Hepatocyte (in vitro differentiated cells): Measurements from ENCODE around the gene SCFD1. TPM values are rescaled to one million over a fixed set of nuclear protein-coding genes. Genes with fewer than 3 reads are reported as not detected.
A peak's percentile ranks its signal among the peaks of the same experiment; 100 is the strongest.

Experiments used
- DNase-seq: peaks from one replicate; pipeline ENCODE4 v3.0.0-alpha.2; 2016; ENCODE audit warnings: low spot score
- H2AFZ ChIP-seq: fragments of 200-600 bp; sonication (generic); 2 replicates; pipeline ENCODE4 v1.6.0; 2016; ENCODE audit warnings: antibody characterized with exemption, mild to moderate bottlenecking
- H3K27ac ChIP-seq: fragments of 200-600 bp; sonication (generic); 2 replicates; pipeline ENCODE4 v1.5.1; 2016; ENCODE audit warnings: mild to moderate bottlenecking
- H3K27me3 ChIP-seq: fragments of 200-600 bp; sonication (generic); 2 replicates; pipeline ENCODE4 v1.6.1; 2016
- H3K36me3 ChIP-seq: fragments of 200-600 bp; sonication (generic); replicated peaks from 2 replicates; pipeline ENCODE4 v1.5.1; 2016; ENCODE audit warnings: low read depth; ENCODE audit not compliant: insufficient read depth
- H3K4me1 ChIP-seq: fragments of 200-600 bp; sonication (generic); 2 replicates; pipeline ENCODE4 v1.5.1; 2016; ENCODE audit warnings: mild to moderate bottlenecking, moderate library complexity; ENCODE audit not compliant: insufficient read depth
- H3K4me2 ChIP-seq: fragments of 200-600 bp; sonication (generic); 2 replicates; pipeline ENCODE4 v1.6.0; 2016
- H3K4me3 ChIP-seq: fragments of 200-600 bp; sonication (generic); 2 replicates; pipeline ENCODE4 v1.5.1; 2016; ENCODE audit warnings: mild to moderate bottlenecking
- H3K79me2 ChIP-seq: fragments of 200-600 bp; sonication (generic); 2 replicates; pipeline ENCODE4 v1.6.0; 2017; ENCODE audit warnings: mild to moderate bottlenecking
- H3K9me2 ChIP-seq: fragments of 200-600 bp; sonication (generic); replicated peaks from 2 replicates; pipeline ENCODE4 v1.6.0; 2017; ENCODE audit warnings: mild to moderate bottlenecking; ENCODE audit not compliant: insufficient read depth
- H3K9me3 ChIP-seq: fragments of 200-600 bp; sonication (generic); 2 replicates; pipeline ENCODE4 v1.5.1; 2016; ENCODE audit warnings: low read depth, mild to moderate bottlenecking
- H4K20me1 ChIP-seq: fragments of 200-600 bp; sonication (generic); 2 replicates; pipeline ENCODE4 v1.6.0; 2016; ENCODE audit warnings: mild to moderate bottlenecking; ENCODE audit not compliant: insufficient read depth, poor library complexity, severe bottlenecking
- EZH2 ChIP-seq: fragments of 200-600 bp; sonication (generic); IDR thresholded peaks from 2 replicates; pipeline ENCODE4 v1.6.1; 2016; ENCODE audit warnings: antibody characterized with exemption, mild to moderate bottlenecking, borderline replicate concordance
- EZH2phosphoT487 ChIP-seq: fragments of 200-600 bp; sonication (generic); IDR thresholded peaks from one replicate; pipeline ENCODE4 v1.6.1; 2018; ENCODE audit warnings: antibody characterized with exemption, mild to moderate bottlenecking, low read depth, moderate library complexity; ENCODE audit not compliant: unreplicated experiment, severe bottlenecking
- WGBS: methylation state at CpG from one replicate; pipeline ENCODE4 v1.1.6; 2016; ENCODE audit warnings: low lambda C conversion rate; ENCODE audit errors: missing lambda C conversion rate; 5-methylcytosine and 5-hydroxymethylcytosine counted together
- polyA plus RNA-seq: library from polyadenylated mRNA; unstranded; fragments of >200 nt; fragmentation: Nextera tagmentation; extraction: Ambion mirVana; gene quantifications from 2 replicates; pipeline ENCODE4 v1.2.1, GENCODE V29; 2016
- total RNA-seq: library from RNA; depleted of rRNA; stranded (reverse); fragments of >200 nt; gene quantifications from 2 replicates; pipeline ENCODE4 v1.2.3, GENCODE V29; 2014
- TF ChIP-seq, protein P1 (sequence below): fragments of 200-600 bp; sonication (generic); IDR thresholded peaks from 2 replicates; pipeline ENCODE4 v1.5.1; 2016; ENCODE audit warnings: antibody characterized with exemption, mild to moderate bottlenecking; ENCODE audit not compliant: poor library complexity

Gene SCFD1, protein sequence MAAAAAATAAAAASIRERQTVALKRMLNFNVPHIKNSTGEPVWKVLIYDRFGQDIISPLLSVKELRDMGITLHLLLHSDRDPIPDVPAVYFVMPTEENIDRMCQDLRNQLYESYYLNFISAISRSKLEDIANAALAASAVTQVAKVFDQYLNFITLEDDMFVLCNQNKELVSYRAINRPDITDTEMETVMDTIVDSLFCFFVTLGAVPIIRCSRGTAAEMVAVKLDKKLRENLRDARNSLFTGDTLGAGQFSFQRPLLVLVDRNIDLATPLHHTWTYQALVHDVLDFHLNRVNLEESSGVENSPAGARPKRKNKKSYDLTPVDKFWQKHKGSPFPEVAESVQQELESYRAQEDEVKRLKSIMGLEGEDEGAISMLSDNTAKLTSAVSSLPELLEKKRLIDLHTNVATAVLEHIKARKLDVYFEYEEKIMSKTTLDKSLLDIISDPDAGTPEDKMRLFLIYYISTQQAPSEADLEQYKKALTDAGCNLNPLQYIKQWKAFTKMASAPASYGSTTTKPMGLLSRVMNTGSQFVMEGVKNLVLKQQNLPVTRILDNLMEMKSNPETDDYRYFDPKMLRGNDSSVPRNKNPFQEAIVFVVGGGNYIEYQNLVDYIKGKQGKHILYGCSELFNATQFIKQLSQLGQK
- total RNA-seq (90.4 and 101 TPM in 2 replicates), polyA plus RNA-seq (68.9 and 79.0 TPM in 2 replicates)

DNA sequence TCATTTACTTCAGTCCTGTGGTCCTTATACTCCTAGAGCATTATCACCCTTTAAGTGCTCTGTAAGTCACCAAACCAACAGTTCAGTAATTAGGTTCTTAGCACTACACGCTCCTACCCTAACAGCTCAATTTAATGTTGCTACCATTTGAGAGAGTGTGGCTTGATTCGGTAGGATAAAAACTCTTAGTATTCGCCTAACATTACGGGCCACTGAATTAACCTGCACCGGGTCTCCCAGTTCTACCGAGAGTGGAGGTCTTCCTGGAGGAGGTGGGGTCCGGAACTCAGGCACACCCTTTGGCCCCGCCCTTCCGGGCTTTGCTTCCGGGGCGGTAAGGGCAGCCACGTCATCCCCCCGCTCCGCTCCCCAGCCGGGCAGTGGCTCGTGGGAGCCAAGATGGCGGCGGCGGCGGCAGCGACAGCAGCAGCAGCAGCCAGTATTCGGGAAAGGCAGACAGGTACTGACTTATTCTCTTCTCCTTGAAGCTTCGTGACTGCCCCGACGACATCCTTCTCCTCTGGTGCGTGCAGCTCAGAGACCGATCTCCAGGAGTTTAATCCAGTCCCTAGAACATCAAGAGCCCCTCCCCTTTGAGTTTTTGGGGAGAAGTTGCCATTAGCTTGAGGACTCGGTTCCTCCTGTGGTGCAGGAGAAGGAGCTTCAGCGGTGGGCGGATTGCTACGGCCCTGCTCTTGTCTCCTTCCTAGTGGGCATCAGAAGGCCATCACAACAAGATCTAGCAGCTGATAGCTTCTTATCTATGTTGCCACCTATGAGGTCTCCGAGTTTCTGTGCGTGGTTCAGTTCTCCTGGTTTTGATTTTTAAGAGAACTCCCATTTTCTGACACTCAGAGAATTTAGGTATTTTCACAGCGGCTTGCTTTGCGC lies at the start of gene SCFD1:
Gene SCFD1 (plus strand): TSS at position 380 of the 891 bp plus-strand sequence. CDS start 20 bp downstream, at position 400.
- H4K20me1 ChIP-seq = peaks cover 6% of the 10 kb centered on the region
- peak within 1 kb of the TSS; percentile 63 for H3K4me3 ChIP-seq
- WGBS = under 1% methylated on average over 34 of the region's 35 CpGs
- H2AFZ ChIP-seq = peak within 1 kb of the TSS; percentile 97
- H3K79me2 ChIP-seq = peaks cover 47% of the 10 kb centered on the region
- DNase-seq = peak; percentile 97
- peak within 1 kb of the TSS; percentile 83 for H3K4me2 ChIP-seq
- H3K9me3 ChIP-seq = no peaks in the 10 kb centered on the region
- no peaks in the 10 kb centered on the region for H3K27me3 ChIP-seq
- peak within 1 kb of the TSS; percentile 94 for H3K27ac ChIP-seq
- TF ChIP-seq EZH2 (no peak), EZH2phosphoT487 (no peak)
- TF ChIP-seq, protein P1, sequence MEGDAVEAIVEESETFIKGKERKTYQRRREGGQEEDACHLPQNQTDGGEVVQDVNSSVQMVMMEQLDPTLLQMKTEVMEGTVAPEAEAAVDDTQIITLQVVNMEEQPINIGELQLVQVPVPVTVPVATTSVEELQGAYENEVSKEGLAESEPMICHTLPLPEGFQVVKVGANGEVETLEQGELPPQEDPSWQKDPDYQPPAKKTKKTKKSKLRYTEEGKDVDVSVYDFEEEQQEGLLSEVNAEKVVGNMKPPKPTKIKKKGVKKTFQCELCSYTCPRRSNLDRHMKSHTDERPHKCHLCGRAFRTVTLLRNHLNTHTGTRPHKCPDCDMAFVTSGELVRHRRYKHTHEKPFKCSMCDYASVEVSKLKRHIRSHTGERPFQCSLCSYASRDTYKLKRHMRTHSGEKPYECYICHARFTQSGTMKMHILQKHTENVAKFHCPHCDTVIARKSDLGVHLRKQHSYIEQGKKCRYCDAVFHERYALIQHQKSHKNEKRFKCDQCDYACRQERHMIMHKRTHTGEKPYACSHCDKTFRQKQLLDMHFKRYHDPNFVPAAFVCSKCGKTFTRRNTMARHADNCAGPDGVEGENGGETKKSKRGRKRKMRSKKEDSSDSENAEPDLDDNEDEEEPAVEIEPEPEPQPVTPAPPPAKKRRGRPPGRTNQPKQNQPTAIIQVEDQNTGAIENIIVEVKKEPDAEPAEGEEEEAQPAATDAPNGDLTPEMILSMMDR = no peak
- H3K36me3 ChIP-seq = no peaks in the 10 kb centered on the region
- no peaks in the 10 kb centered on the region for H3K9me2 ChIP-seq
- H3K4me1 ChIP-seq = peaks cover 3% of the 10 kb centered on the region

DNA sequence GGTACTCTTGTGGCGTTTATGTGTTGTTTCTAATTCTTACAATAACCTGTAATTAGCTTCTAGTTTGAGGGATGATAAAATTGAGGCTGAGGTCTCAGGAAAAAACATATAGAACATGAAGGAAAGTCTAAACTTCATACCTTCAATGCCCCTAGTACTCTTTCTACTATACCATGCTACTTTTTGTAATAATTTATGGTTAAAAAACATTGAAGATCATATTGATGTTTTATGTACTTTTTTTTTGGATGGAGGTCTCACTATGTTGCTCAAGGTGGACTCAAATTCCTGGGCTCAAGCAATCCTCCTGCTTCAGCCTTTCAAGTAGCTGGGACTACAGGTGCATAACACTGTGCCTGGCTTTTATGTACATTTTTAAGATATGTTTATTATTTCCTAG lies 49.3 kb upstream of the SCFD1 start:
- TF ChIP-seq EZH2phosphoT487 = no peak
- no peak for TF ChIP-seq EZH2
- TF ChIP-seq, protein P1 = no peak
- no peaks in the 10 kb centered on the region for H3K9me3 ChIP-seq
- H3K27ac ChIP-seq = no peak overlapping the region
- no peaks in the 10 kb centered on the region for H3K9me2 ChIP-seq
- no peaks in the 10 kb centered on the region for H3K27me3 ChIP-seq
- H4K20me1 ChIP-seq = peaks cover 9% of the 10 kb centered on the region
- 100% methylated on average over 1 of the region's 1 CpG for WGBS
- no peaks in the 10 kb centered on the region for H3K36me3 ChIP-seq
- no peak overlapping the region for H3K4me2 ChIP-seq
- H3K4me3 ChIP-seq = no peak overlapping the region
- H3K4me1 ChIP-seq = peaks cover 11% of the 10 kb centered on the region
- H3K79me2 ChIP-seq = peaks cover 100% of the 10 kb centered on the region
- DNase-seq = no peak
- no peak overlapping the region for H2AFZ ChIP-seq

- H3K4me3 ChIP-seq = no peak overlapping the region
- H2AFZ ChIP-seq = no peak overlapping the region
- H3K4me2 ChIP-seq = no peak overlapping the region
- no peaks in the 10 kb centered on the region for H3K36me3 ChIP-seq
- TF ChIP-seq EZH2phosphoT487 (no peak), EZH2 (no peak)
- TF ChIP-seq, protein P1 = no peak
- H3K27ac ChIP-seq = no peak overlapping the region
- peaks cover 4% of the 10 kb centered on the region for H4K20me1 ChIP-seq
- no peak for DNase-seq
- WGBS = 86% methylated on average over 5 of the region's 5 CpGs
- H3K4me1 ChIP-seq = peaks cover 11% of the 10 kb centered on the region
- no peaks in the 10 kb centered on the region for H3K9me3 ChIP-seq
- no peaks in the 10 kb centered on the region for H3K9me2 ChIP-seq
- peaks cover 100% of the 10 kb centered on the region for H3K79me2 ChIP-seq
- H3K27me3 ChIP-seq = no peaks in the 10 kb centered on the region
Observed at GRCh38 chr14:30573226-30573814, 48.8 kb upstream of the SCFD1 start.
